GM21447 (cell line): Measurements from ENCODE around the gene NFATC3.

Experiments
- ATAC-seq: cut with Tn5 transposase; IDR thresholded peaks from one replicate; pipeline ENCODE4 v1.9.1; 2021; ENCODE audit not compliant: unreplicated experiment

Gene NFATC3

GRCh38 chr16:68228652-68229051 lies 143.5 kb downstream of the NFATC3 start:
- ATAC-seq: no peak

- ATAC-seq: no peak
Measured at GRCh38 chr16:68229431-68230175, 144.4 kb downstream of the NFATC3 start.

GRCh38 chr16:68230176-68230571 lies 145.0 kb downstream of the NFATC3 start:
- ATAC-seq: no peak

GRCh38 chr16:68230956-68231355 lies 145.8 kb downstream of the NFATC3 start:
- ATAC-seq: no peak

- no peak for ATAC-seq
Measured at GRCh38 chr16:68231384-68232136, 146.4 kb downstream of the NFATC3 start.

- no peak for ATAC-seq
Measured at GRCh38 chr16:68232335-68232734, 147.2 kb downstream of the NFATC3 start.

- ATAC-seq: no peak
Measured at GRCh38 chr16:68233085-68233834, 148.1 kb downstream of the NFATC3 start.

- no peak for ATAC-seq
Measured at GRCh38 chr16:68233835-68234187, 148.6 kb downstream of the NFATC3 start.

- no peak for ATAC-seq
Measured at GRCh38 chr16:68234188-68235107, 149.3 kb downstream of the NFATC3 start.

- no peak for ATAC-seq
Measured at GRCh38 chr16:68235108-68235886, 150.1 kb downstream of the NFATC3 start.

GRCh38 chr16:68235887-68236136 lies 150.6 kb downstream of the NFATC3 start, which contains the start of gene ESRP2:
ESRP2 (minus strand) TSS chr16:68236127; CDS start chr16:68236045, 82 bp downstream.
- ATAC-seq: no peak

- no peak for ATAC-seq
Measured at GRCh38 chr16:68236137-68236825, 151.1 kb downstream of the NFATC3 start.

GRCh38 chr16:68236826-68237242 lies 151.7 kb downstream of the NFATC3 start:
- no peak for ATAC-seq

GRCh38 chr16:68237243-68238028 lies 152.3 kb downstream of the NFATC3 start:
- ATAC-seq: peak; percentile 79

GRCh38 chr16:68238029-68238345 lies 152.8 kb downstream of the NFATC3 start:
- peak; percentile 17 for ATAC-seq

GRCh38 chr16:68242085-68242484 lies 156.9 kb downstream of the NFATC3 start:
- no peak for ATAC-seq

- no peak for ATAC-seq
Measured at GRCh38 chr16:68242926-68243858, 158.0 kb downstream of the NFATC3 start.

GRCh38 chr16:68244481-68244902 lies 159.3 kb downstream of the NFATC3 start:
- no peak for ATAC-seq
